HEK293T (cell line): ENCODE measurements around the gene ANO7.

Experiments
- CTCF ChIA-PET: fragments of 350-600 bp; formaldehyde crosslinking; extraction: SDS; loops from one replicate; lab custom pipeline; 2021; ENCODE audit warnings: antibody characterized with exemption, inconsistent platforms; lab: Yijun Ruan, JAX
- POLR2A ChIA-PET: fragments of 350-600 bp; formaldehyde crosslinking; extraction: SDS; loops from one replicate; lab custom pipeline; 2020; ENCODE audit warnings: antibody characterized with exemption, inconsistent platforms; lab: Yijun Ruan, JAX
- DNase-seq: peaks from one replicate; pipeline ENCODE4 v3.0.0; 2012; ENCODE audit warnings: mixed read lengths; ENCODE audit errors: extremely low spot score
- ARNT ChIP-seq: fragments of 450-650 bp; IDR thresholded peaks from 2 replicates; pipeline ENCODE4 v1.6.1; 2017; ENCODE audit warnings: mild to moderate bottlenecking
- BHLHE40 ChIP-seq: fragments of 450-650 bp; IDR thresholded peaks from 2 replicates; pipeline ENCODE4 v1.6.1; 2016; ENCODE audit warnings: mild to moderate bottlenecking, moderate library complexity, borderline replicate concordance
- CTBP1 ChIP-seq: fragments of 450-650 bp; IDR thresholded peaks from 2 replicates; pipeline ENCODE4 v1.6.1; 2016; ENCODE audit warnings: borderline replicate concordance
- ELF4 ChIP-seq: fragments of 450-650 bp; IDR thresholded peaks from 2 replicates; pipeline ENCODE4 v1.6.1; 2017; ENCODE audit warnings: antibody characterized with exemption
- FOXA1 ChIP-seq: fragments of 450-650 bp; IDR thresholded peaks from 2 replicates; pipeline ENCODE4 v1.6.1; 2016; ENCODE audit warnings: mild to moderate bottlenecking
- FOXK2 ChIP-seq: fragments of 450-650 bp; IDR thresholded peaks from 2 replicates; pipeline ENCODE4 v1.6.1; 2016; ENCODE audit warnings: mild to moderate bottlenecking
- FOXM1 ChIP-seq: fragments of 450-650 bp; IDR thresholded peaks from 2 replicates; pipeline ENCODE4 v1.6.1; 2017; ENCODE audit warnings: mild to moderate bottlenecking, borderline replicate concordance
- HDGF ChIP-seq: fragments of 450-650 bp; IDR thresholded peaks from 2 replicates; pipeline ENCODE4 v1.6.1; 2017; ENCODE audit warnings: antibody characterized with exemption, borderline replicate concordance
- L3MBTL2 ChIP-seq: fragments of 450-650 bp; conservative IDR thresholded peaks from 2 replicates; pipeline ENCODE4 v1.6.1; 2016; ENCODE audit warnings: mild to moderate bottlenecking
- LEF1 ChIP-seq: fragments of 450-650 bp; IDR thresholded peaks from 2 replicates; pipeline ENCODE4 v1.6.1; 2017; ENCODE audit warnings: mild to moderate bottlenecking, borderline replicate concordance
- NFRKB ChIP-seq: fragments of 450-650 bp; IDR thresholded peaks from 2 replicates; pipeline ENCODE4 v1.6.1; 2016; ENCODE audit warnings: mild to moderate bottlenecking, moderate library complexity
- SP1 ChIP-seq: fragments of 450-650 bp; IDR thresholded peaks from 2 replicates; pipeline ENCODE4 v1.6.1; 2017
- SUZ12 ChIP-seq: fragments of 450-650 bp; IDR thresholded peaks from 2 replicates; pipeline ENCODE4 v1.6.1; 2016; ENCODE audit warnings: mild to moderate bottlenecking
- TARDBP ChIP-seq: fragments of 450-650 bp; IDR thresholded peaks from 2 replicates; pipeline ENCODE4 v1.6.1; 2016
- ZNF384 ChIP-seq: fragments of 450-650 bp; IDR thresholded peaks from 2 replicates; pipeline ENCODE4 v1.6.1; 2016
- TF ChIP-seq, protein P1 (sequence below): fragments of 450-650 bp; IDR thresholded peaks from 2 replicates; pipeline ENCODE4 v1.6.1; 2016

The ANO7 gene, protein sequence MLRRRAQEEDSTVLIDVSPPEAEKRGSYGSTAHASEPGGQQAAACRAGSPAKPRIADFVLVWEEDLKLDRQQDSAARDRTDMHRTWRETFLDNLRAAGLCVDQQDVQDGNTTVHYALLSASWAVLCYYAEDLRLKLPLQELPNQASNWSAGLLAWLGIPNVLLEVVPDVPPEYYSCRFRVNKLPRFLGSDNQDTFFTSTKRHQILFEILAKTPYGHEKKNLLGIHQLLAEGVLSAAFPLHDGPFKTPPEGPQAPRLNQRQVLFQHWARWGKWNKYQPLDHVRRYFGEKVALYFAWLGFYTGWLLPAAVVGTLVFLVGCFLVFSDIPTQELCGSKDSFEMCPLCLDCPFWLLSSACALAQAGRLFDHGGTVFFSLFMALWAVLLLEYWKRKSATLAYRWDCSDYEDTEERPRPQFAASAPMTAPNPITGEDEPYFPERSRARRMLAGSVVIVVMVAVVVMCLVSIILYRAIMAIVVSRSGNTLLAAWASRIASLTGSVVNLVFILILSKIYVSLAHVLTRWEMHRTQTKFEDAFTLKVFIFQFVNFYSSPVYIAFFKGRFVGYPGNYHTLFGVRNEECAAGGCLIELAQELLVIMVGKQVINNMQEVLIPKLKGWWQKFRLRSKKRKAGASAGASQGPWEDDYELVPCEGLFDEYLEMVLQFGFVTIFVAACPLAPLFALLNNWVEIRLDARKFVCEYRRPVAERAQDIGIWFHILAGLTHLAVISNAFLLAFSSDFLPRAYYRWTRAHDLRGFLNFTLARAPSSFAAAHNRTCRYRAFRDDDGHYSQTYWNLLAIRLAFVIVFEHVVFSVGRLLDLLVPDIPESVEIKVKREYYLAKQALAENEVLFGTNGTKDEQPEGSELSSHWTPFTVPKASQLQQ

DNA sequence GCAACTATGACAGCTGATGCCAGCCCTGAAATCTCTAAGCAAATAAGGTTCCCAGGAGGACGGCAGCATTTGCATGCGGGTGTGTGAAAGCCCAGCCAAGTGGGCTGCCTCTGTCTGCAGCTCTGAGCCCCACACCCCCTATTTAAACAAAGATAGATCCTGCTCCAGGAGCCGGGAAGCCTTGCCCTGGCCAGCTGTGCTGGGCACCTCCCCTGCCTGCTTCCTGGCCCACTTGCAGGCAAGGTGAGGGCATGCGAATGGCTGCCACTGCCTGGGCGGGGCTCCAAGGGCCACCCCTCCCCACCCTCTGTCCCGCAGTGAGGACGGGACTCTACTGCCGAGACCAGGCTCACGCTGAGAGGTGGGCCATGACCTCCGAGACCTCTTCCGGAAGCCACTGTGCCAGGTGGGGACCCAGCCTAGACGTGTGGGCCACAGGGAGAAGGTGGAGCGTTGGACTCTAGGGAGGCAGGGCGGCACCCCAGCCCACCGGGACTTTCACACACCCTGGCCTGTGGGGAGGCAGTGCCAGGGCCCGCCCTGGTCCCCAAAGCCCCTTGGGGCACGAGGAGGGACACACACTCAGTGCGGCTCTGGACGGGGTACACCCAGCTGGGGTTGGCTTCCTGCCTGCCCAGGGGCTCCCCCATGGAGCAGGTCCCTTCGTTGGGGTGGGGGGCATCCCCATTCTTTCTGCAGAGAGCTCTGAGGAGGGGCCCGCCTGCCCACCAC is at the start of gene ANO7:
ANO7 (plus strand) TSS at position 317 of the 732 bp plus-strand sequence. CDS start 1,387 bp downstream, outside the sequence.
- DNase-seq: no peak
- ChIA-PET POLR2A (no interaction called here), CTCF (interaction anchor here (0.6 kb wide), 1 partner anchor 22 kb away, joined by 4 read pairs; no protein-coding TSS in a partner anchor)

DNA sequence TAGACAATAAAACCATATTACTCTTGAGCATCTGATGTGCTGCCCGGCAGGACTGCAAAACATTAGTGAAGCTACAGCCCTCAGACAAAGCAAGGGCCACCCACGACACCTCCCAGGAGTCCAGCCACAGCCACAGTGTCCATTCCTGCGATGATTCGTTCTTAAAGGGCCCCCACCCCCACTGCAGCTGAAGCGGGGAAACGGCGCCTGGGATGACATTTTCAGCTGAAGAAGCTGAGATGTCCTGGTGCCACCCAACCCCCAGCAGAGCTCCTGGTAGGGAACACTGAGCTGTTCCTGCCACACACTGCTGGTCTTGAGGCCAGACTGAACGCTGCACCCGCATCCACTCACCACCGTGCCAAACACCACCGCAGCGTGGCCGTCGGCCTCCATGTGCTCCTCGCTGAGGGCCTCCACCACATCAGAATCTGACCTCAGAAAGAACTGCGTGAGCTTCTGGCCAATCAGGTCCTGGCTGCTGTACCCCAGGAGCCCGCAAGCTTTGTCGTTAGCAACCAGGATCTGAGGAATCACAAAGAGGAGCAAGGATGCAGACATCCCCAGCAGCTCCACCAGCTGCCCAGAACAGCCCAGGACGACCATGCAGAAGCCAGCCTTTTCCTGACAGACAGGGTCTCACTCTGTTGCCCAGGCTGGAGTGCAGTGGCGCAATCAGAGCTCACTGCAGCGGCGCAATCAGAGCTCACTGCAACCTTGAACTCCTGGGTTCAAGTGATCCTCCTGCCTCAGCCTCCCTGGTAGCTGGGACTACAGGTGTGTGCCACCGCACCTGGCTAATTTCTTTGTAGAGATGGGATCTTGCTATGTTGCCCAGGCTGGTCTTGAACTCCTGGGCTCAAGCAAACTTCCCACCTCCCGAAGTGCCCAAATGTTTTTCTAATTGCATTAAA is 48.7 kb upstream of the ANO7 start:
- TF ChIP-seq ARNT (no peak), TARDBP (no peak), FOXA1 (no peak), FOXM1 (no peak), ZNF384 (no peak), FOXK2 (no peak), CTBP1 (no peak)
- TF ChIP-seq, protein P1, sequence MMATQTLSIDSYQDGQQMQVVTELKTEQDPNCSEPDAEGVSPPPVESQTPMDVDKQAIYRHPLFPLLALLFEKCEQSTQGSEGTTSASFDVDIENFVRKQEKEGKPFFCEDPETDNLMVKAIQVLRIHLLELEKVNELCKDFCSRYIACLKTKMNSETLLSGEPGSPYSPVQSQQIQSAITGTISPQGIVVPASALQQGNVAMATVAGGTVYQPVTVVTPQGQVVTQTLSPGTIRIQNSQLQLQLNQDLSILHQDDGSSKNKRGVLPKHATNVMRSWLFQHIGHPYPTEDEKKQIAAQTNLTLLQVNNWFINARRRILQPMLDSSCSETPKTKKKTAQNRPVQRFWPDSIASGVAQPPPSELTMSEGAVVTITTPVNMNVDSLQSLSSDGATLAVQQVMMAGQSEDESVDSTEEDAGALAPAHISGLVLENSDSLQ: no peak
- ChIA-PET POLR2A (interaction anchor here (1.6 kb wide), 1 partner anchor 10 kb away, joined by 6 read pairs; the partner anchor contains the start of gene PASK), CTCF (no interaction called here)
- DNase-seq: no peak

More for the DNA sequence above, at the start of gene ANO7:
- TF ChIP-seq FOXA1 (no peak), TARDBP (no peak), LEF1 (no peak), SP1 (no peak), SUZ12 (no peak), CTBP1 (no peak), FOXK2 (no peak), ZNF384 (no peak), BHLHE40 (no peak), L3MBTL2 (no peak), HDGF (no peak), ARNT (no peak), NFRKB (no peak), FOXM1 (no peak), ELF4 (no peak)
- TF ChIP-seq, protein P1: no peak

DNA sequence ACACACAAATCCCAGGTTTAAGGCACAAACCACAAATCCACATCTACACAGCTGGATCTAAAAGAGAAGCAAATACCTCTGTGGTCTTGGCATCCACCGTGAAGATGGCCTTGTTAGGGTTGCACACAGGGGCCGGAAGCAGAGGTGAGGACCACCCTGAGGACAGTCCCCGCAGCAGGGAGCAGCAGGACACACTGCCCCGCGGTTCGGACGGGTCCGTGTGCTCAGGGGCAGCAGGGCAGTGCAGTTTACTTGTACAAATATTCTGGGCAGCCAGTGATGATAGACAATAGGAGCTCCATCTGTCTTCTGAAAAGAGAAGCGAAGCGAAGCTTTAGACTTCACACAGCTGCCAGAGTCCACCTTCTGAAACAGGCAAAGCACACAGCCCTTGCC is 48.0 kb upstream of the ANO7 start:
- no peak for TF ChIP-seq LEF1
- TF ChIP-seq SP1: no peak
- TF ChIP-seq FOXM1: no peak
- TF ChIP-seq FOXA1: no peak
- no peak for TF ChIP-seq HDGF
- TF ChIP-seq ARNT: no peak
- no peak for TF ChIP-seq L3MBTL2
- DNase-seq: no peak
- ChIA-PET CTCF (no interaction called here), POLR2A (interaction anchor here (1.6 kb wide), 1 partner anchor 9 kb away, joined by 6 read pairs; the partner anchor contains the start of gene PASK)

DNA sequence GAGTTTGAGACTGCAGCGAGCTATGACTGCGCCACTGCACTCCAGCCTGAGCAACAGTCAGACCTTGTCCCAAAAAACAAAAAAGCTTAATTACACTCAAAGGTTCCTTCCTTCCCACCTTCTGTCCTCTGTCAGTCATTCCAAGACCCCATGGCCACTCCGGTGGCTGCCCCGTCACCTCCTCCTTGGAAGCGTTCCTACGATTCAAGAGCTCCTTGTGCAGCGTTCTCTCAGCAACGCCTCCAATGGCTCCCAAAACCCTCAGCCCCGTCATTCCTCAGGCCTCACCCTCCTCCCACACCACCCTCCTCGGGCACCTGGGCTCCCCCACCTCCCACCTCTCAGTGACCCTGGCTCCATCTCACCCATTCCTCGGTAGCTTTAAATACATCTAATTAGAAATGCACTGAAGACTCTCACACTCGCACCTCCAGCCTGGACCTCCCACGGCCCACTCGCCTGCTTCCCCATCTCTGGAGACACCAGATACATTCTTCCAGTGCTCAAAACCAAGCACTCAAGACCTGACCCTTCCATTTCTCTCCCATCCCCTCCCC is 47.2 kb upstream of the ANO7 start:
- no peak for DNase-seq
- POLR2A ChIA-PET: interaction anchor here (1.6 kb wide), 1 partner anchor 8 kb away, joined by 6 read pairs; the partner anchor contains the start of gene PASK
- CTCF ChIA-PET: no interaction called here
- TF ChIP-seq ARNT: no peak
- TF ChIP-seq FOXK2: no peak
- no peak for TF ChIP-seq CTBP1
- no peak for TF ChIP-seq NFRKB
- no peak for TF ChIP-seq ELF4
- TF ChIP-seq FOXM1: no peak
- TF ChIP-seq TARDBP: no peak
- no peak for TF ChIP-seq LEF1
- TF ChIP-seq ZNF384: no peak
- TF ChIP-seq SUZ12: no peak
- TF ChIP-seq SP1: no peak
- no peak for TF ChIP-seq FOXA1
- no peak for TF ChIP-seq L3MBTL2
- TF ChIP-seq HDGF: no peak
- TF ChIP-seq, protein P1: no peak
- no peak for TF ChIP-seq BHLHE40
